Smooth muscle cell (in vitro differentiated cells): ENCODE data around the gene ZSCAN21. TPM values are rescaled to one million over a fixed set of nuclear protein-coding genes. Genes with fewer than 3 reads are reported as not detected.
"Not testable (repeated sequence)": the region's sequence is repeated elsewhere in the genome, so short reads cannot be mapped to it uniquely, and the experiment has no call there.

Experiments used
- DNase-seq: peaks from one replicate; lab custom pipeline; 2025; ENCODE audit not compliant: unreplicated experiment; lab: John Stamatoyannopoulos, UW
- H2AFZ ChIP-seq: fragments of 200-600 bp; sonication (generic); 2 replicates; pipeline ENCODE4 v1.6.0; 2016; ENCODE audit warnings: antibody characterized with exemption, low read depth, mild to moderate bottlenecking
- H3F3A ChIP-seq: fragments of 200-600 bp; sonication (generic); 2 replicates; pipeline ENCODE4 v1.6.0; 2017; ENCODE audit warnings: antibody characterized with exemption, low read depth
- H3K27ac ChIP-seq: fragments of 200-600 bp; sonication (generic); 2 replicates; pipeline ENCODE4 v1.5.1; 2016; ENCODE audit warnings: low read depth, mild to moderate bottlenecking
- H3K27me3 ChIP-seq: fragments of 200-600 bp; sonication (generic); 2 replicates; pipeline ENCODE4 v1.6.1; 2016; ENCODE audit warnings: low read depth, mild to moderate bottlenecking
- H3K36me3 ChIP-seq: fragments of 200-600 bp; sonication (generic); 2 replicates; pipeline ENCODE4 v1.5.1; 2016; ENCODE audit warnings: low read depth
- H3K4me1 ChIP-seq: fragments of 200-600 bp; sonication (generic); 2 replicates; pipeline ENCODE4 v1.5.1; 2016; ENCODE audit warnings: low read depth
- H3K4me2 ChIP-seq: fragments of 200-600 bp; sonication (generic); 2 replicates; pipeline ENCODE4 v1.6.0; 2016; ENCODE audit warnings: mild to moderate bottlenecking
- H3K4me3 ChIP-seq: fragments of 200-600 bp; sonication (generic); 2 replicates; pipeline ENCODE4 v1.5.1; 2016; ENCODE audit warnings: mild to moderate bottlenecking
- H3K79me2 ChIP-seq: fragments of 200-600 bp; sonication (generic); 2 replicates; pipeline ENCODE4 v1.6.0; 2016; ENCODE audit warnings: low read depth, mild to moderate bottlenecking
- H3K9ac ChIP-seq: fragments of 200-600 bp; sonication (generic); 2 replicates; pipeline ENCODE4 v1.6.0; 2016; ENCODE audit warnings: low read depth
- H3K9me3 ChIP-seq: fragments of 200-600 bp; sonication (generic); replicated peaks from 2 replicates; pipeline ENCODE4 v1.5.1; 2016; ENCODE audit warnings: low read depth
- H4K20me1 ChIP-seq: fragments of 200-600 bp; sonication (generic); 2 replicates; pipeline ENCODE4 v1.6.0; 2016; ENCODE audit warnings: low read depth
- CTCF ChIP-seq: fragments of 200-600 bp; sonication (generic); IDR thresholded peaks from 2 replicates; pipeline ENCODE4 v1.5.1; 2017; ENCODE audit warnings: borderline replicate concordance, mild to moderate bottlenecking, antibody characterized with exemption; ENCODE audit not compliant: insufficient read depth, poor library complexity, severe bottlenecking
- WGBS: methylation state at CpG from one replicate; pipeline ENCODE4 v1.1.7; 2016; ENCODE audit warnings: low lambda C conversion rate; 5-methylcytosine and 5-hydroxymethylcytosine counted together
- polyA plus RNA-seq: library from polyadenylated mRNA; unstranded; fragments of >200 nt; fragmentation: Nextera tagmentation; extraction: Ambion mirVana; gene quantifications from 2 replicates; pipeline ENCODE4 v1.2.1, GENCODE V29; 2016
- total RNA-seq: library from RNA; depleted of rRNA; stranded (reverse); fragments of >200 nt; gene quantifications from 2 replicates; pipeline ENCODE4 v1.2.3, GENCODE V29; 2014

Gene ZSCAN21
- total and polyA plus RNA-seq, 2 experiments from 2014 or later, result 11.3 to 15.3 TPM

DNA sequence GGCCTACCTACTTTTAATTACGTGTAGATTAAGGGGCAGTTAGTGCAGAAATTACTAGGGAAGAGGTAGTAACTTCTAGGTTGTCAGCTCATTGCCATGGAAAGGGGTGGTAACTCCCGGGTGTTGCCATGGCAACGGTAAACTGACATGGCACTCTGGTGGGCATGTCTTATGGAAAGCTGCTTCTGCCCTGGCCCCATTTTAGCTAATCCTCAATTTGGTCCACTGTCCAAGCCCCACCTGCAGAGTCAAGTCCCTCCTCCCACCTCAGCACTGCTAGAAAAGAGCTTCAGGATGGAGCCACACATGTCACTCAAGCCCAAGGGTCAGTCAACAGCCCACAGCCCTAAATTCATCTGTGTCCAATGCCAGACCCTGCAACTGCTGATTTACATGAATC lies 41.7 kb upstream of the ZSCAN21 start:
- H2AFZ ChIP-seq, result no peak overlapping the region
- no peak for DNase-seq
- no peaks in the 10 kb centered on the region for H3K4me1 ChIP-seq
- TF ChIP-seq CTCF, result no peak
- 94% methylated on average over 3 of the region's 3 CpGs for WGBS
- no peaks in the 10 kb centered on the region for H3F3A ChIP-seq
- H3K9ac ChIP-seq, result no peak overlapping the region
- H3K27ac ChIP-seq, result no peak overlapping the region
- no peak overlapping the region for H3K4me3 ChIP-seq
- no peaks in the 10 kb centered on the region for H3K27me3 ChIP-seq
- no peaks in the 10 kb centered on the region for H3K79me2 ChIP-seq
- H4K20me1 ChIP-seq, result no peaks in the 10 kb centered on the region
- H3K36me3 ChIP-seq, result no peaks in the 10 kb centered on the region
- H3K4me2 ChIP-seq, result no peak overlapping the region
- no peaks in the 10 kb centered on the region for H3K9me3 ChIP-seq

DNA sequence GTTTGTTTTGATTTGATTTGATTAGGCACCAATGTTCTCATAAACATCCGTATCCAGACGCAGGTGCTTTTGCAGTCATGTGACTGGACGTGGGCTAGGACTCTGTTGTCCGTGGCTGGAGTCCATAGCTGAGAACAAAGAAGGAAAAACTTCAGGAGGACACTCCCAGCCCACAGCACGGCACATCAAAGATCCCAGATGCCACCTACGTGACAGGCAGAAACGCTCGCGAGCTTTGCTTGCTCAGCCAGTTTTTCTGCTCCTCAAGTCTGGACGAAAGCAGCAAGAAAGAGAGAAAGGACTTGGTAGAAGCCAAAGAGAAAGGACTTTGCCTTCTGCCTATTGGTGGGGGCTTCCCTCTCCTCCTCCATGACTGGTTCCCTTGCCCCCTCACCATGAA lies 41.0 kb upstream of the ZSCAN21 start:
- Histone ChIP-seq H3K9me3 (no peaks in the 10 kb centered on the region), H4K20me1 (no peaks in the 10 kb centered on the region), H3K4me2 (no peak overlapping the region), H3K79me2 (no peaks in the 10 kb centered on the region), H3K4me3 (no peak overlapping the region), H3K4me1 (no peaks in the 10 kb centered on the region), H3K9ac (no peak overlapping the region), H3K27ac (no peak overlapping the region), H3K36me3 (no peaks in the 10 kb centered on the region), H3K27me3 (no peaks in the 10 kb centered on the region), H2AFZ (no peak overlapping the region), H3F3A (no peaks in the 10 kb centered on the region)
- no peak for DNase-seq
- no peak for TF ChIP-seq CTCF
- WGBS, result 58% methylated on average over 10 of the region's 10 CpGs

DNA sequence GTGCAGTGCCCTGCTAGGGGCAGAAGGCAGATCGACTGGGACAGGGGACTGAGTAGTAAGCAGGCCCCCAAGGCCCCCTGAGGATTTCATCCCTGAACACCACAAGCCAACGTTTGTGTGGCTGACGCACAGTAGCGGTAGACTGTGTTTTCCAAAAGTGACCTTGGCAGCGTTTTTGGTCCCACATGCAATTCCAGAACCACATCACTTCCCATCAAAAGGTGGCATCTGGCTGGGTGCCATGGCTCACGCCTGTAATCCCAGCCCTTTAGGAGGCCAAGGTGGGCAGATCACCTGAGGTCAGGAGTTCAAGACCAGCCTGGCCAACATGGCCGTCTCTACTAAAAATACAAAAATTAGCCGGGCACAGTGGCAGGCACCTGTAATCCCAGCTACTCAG lies 39.6 kb upstream of the ZSCAN21 start:
- H3K4me2 ChIP-seq, H3F3A ChIP-seq, H3K9me3 ChIP-seq, H3K4me1 ChIP-seq, H3K27ac ChIP-seq, H3K27me3 ChIP-seq, H4K20me1 ChIP-seq, DNase-seq, H3K36me3 ChIP-seq, H2AFZ ChIP-seq, H3K79me2 ChIP-seq, H3K9ac ChIP-seq, H3K4me3 ChIP-seq: not testable (repeated sequence)
- WGBS, result 92% methylated on average over 8 of the region's 8 CpGs

- DNase-seq, result no peak
- no peaks in the 10 kb centered on the region for H3K4me1 ChIP-seq
- no peak for TF ChIP-seq CTCF
Measured at GRCh38 chr7:100010901-100011300, 38.7 kb upstream of the ZSCAN21 start.

More at GRCh38 chr7:100010901-100011300, 38.7 kb upstream of the ZSCAN21 start:
- H3K4me2 ChIP-seq, result no peak overlapping the region
- no peaks in the 10 kb centered on the region for H3K27me3 ChIP-seq
- no peaks in the 10 kb centered on the region for H3K9me3 ChIP-seq
- H3K9ac ChIP-seq, result no peak overlapping the region
- no peaks in the 10 kb centered on the region for H4K20me1 ChIP-seq
- no peaks in the 10 kb centered on the region for H3F3A ChIP-seq
- WGBS, result 63% methylated on average over 1 of the region's 2 CpGs
- no peaks in the 10 kb centered on the region for H3K36me3 ChIP-seq
- H3K27ac ChIP-seq, result no peak overlapping the region
- no peak overlapping the region for H2AFZ ChIP-seq
- H3K4me3 ChIP-seq, result no peak overlapping the region
- H3K79me2 ChIP-seq, result peaks cover 6% of the 10 kb centered on the region
